Activated CD8-positive, alpha-beta T cell treated with anti-CD3 and anti-CD28 coated beads for 36 hours (primary cell): Measurements from ENCODE around the gene ST3GAL6. TPM values are rescaled to one million over a fixed set of nuclear protein-coding genes. Genes with fewer than 3 reads are reported as not detected.

Source experiments
- total RNA-seq, 2 experiments: library from RNA; stranded (reverse); gene quantifications; one replicate each; pipeline ENCODE4 v1.2.3, GENCODE V29; 2021

Gene ST3GAL6
- total RNA-seq, 2 experiments from 2014 or later: not detected

Other genes with a start within 250 kb of the ST3GAL6 start
- 100 to 1,000 TPM; 190 to 198 TPM for gene CLDND1, start 240.4 kb upstream of the ST3GAL6 start, total RNA-seq
- gene GPR15, start 231.4 kb upstream of the ST3GAL6 start, total RNA-seq: 1 to 10 TPM; 1.4 to 2.2 TPM
- gene CPOX, start 169.7 kb upstream of the ST3GAL6 start, total RNA-seq: 10 to 100 TPM; 40.5 to 45.3 TPM
- gene DCBLD2, start 138.4 kb downstream of the ST3GAL6 start, total RNA-seq: 1 to 10 TPM; 1.4 to 2.5 TPM